Germinal center (tissue), 1 donor: Measurements from ENCODE around the gene DSP.

ENCODE experiments used
- DNase-seq: peaks from one replicate; pipeline ENCODE4 v3.0.0; 2012; ENCODE audit warnings: mixed read lengths, low spot score

The DSP gene

DNA sequence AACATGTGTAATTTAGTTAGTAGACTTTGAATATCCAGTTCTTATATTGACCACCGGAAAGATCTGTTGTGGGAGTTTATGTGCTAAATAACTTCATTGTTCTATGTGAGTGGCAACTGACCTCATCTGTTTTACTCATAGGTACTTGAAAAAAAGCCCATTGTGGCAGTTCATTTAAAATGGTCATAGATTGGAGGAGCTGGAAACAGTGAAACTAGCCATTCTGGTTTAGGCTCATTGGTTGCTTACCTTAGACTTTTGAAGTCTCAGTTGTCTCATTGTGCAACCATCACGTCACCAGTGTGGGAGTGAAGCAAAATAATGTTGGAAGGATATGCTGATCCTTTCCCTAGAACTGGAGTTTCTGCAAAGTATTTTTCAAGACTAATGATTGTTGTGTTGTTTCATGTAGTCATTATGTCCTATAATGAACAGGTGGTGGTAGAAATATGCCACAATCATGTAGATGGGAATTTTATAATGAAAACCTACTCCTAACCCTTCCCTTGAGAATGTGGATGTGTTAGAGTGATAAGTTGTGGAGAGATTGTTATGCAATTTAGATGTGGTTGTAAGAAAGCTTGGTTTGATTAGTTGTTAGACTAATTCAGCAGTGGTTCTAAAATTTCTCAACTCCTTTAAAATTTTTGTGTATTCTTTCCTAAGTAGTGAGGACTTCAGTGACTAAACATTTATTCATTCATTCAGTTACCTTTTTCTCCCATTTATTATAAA, 18.3 kb downstream of the DSP start:
- no peak for DNase-seq

DNA sequence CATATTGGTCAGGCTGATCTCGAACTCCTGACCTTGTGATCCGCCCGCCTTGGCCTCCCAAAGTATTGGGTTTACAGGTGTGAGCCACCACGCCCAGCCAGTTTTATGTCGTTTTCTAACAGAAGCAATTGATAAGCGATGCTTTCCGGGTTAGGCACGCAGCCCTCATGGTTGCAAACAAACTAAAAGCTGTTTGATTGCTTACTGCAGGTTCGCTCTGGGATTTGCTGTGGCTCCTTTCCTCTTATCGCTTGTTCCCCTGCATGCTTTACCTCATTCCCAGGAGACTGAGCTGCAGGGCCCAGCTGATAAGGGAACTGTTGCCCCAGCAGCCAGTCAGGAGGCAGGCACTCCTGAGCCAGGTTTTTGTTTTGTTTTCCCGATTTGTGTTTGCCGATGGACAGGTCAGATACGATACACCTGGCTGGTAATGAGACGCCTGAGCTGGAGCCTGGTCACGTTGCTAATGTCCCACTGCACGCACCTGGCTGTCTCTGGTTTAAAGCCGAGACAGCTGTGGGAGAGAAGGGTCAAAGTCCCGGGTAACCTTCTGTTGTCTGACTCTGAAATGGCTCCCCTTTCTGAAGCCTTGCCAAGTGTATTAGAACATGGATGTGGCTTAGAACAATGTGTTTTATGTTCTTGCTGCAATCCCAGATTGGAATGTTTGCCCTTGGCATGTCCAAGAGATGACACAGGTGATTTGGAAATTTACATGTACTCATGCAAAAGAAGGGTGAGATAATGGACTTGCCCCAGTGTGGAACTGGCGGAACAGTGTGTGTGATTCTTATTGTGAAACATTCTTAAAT, 19.9 kb downstream of the DSP start:
- no peak for DNase-seq

DNA sequence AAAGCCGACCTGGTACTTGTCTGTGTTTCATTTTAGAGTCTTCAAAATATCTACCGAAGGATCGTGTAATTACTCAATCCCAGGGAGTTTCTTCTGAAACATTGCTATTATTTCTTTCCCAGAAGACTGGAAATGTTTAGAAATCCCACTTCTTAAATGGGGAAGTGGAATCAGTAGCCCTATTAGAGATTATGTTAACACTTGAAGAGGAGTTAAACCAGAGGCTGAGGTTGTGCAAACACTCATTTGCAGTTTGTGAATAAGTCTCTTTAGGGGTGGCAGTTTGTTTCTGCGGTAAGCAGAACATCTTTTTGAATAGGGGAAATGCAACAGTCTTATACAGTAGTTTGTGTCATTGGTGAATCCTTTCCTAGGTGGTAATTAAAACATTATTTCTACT, 21.3 kb downstream of the DSP start:
- DNase-seq = no peak

DNA sequence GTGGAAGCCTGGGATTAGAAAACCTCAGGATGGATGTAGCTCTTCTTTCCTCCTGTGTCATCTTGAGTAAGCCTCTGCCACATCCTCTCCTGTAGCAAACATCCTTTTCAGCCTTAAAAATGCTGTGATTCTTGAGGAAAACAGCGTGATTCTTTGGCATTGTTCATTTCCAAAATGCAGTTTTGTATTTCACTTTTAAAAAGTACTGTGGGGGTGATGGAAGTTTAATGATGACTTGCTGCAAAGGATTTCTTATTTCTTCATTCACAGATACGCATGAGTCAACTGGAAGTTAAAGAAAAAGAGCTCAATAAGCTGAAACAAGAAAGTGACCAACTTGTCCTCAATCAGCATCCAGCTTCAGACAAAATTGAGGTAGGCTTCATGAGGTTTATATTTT, 24.6 kb downstream of the DSP start:
- DNase-seq = no peak

DNA sequence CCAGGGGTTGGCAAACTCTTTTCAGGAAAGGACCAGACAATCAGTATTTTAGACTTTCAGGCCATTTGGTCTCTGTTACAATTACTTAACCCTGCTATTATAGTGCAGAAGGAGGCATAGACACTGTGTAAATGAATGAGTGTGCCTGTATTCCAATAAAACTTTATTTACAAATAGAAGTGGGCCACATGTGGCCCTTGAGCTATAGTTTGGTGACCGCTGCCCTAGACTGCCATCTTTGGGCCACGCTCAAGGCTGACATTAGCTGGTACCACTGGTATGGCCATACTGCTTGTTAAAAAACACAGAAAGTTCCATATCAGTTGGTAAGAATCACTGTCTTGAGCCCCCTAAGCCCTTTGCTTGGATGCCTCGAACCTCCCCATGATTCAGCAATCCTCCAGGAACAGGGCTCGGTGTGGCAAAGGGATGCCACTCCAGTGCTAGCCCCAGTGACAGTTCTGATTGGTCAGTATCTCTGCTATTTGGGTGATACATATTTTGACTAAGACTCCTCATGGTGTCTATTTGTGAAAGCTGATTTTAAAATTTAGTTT, 25.2 kb downstream of the DSP start:
- no peak for DNase-seq

DNA sequence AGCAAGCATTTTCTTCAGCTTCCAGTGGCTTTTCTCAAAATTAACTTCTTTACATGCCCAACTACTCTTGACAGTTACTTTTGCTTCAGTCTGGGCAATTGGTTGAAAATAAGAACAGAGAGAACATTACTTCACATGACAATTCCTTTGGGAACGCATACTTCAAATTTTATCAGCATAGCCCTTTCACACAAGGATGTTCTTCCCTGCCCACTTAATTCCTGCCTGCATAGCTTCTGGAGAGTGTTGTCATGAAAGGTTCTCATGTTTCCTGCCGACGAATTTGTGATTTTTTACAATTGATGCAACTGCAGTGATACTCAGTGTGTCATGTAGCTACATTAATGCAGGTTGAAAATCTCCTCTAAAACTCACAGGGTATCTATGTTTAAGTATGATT, 26.6 kb downstream of the DSP start:
- no peak for DNase-seq

DNA sequence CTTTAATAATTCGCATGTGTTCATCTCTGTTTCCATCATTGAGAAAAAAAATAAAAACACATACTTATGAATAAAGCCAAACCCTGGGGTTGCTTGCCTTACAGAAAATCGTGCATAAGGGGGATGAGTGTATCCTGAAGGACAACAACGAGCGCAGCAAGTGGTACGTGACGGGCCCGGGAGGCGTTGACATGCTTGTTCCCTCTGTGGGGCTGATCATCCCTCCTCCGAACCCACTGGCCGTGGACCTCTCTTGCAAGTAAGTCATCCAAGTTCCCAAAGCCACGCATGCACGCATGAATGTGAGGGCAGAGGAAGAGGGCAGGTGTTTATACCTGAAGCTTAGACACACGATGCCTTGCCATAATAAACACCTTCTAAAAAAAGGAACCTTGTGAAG, 27.6 kb downstream of the DSP start:
- no peak for DNase-seq

DNA sequence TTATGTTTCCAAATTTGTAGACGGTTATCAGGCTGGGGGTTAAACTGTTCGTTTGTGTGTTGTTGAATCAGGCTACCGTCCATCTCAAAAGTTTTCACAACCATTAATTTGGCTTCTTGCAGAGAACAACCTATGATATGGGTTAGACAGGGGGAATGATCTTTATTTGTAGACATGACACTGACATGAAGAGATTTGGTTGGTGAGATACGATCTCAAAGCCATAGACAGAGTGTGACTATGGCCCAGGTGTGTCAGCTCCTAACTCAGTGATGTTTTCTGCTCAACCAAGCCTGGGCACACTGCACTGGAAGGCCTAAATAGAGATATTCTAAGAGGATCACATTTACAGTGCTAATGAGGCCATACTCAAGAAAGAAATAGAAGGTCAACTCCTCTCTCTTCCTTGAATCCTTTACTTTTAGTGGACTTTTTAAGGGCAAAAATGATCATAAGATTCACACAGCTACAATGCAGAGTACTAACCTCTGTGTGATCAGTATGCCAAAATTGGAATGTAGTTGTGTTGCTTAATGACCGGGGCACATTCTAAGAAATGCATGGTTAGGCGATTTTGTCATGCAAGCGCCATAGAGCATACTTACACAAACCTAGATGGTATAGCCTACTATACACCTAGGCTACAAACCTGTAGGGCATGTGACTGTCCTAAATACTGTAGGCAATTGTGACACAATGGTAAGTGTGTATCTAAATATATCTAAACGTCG, 30.9 kb downstream of the DSP start:
- no peak for DNase-seq

DNA sequence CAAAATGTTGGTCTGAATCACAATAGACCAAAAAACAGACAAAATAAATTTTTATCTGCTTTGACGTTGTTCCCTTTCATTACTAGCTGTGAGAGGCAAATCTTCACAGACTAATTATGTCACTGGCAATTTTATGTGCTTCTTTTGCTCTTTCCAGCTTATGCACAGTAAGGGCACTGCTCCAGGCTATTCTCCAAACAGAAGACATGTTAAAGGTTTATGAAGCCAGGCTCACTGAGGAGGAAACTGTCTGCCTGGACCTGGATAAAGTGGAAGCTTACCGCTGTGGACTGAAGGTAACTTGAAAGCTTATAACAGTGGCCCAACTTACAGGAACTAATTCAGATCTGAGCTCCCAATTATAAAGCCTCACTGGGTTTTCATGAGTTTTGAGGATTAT, 33.0 kb downstream of the DSP start:
- DNase-seq = no peak

DNA sequence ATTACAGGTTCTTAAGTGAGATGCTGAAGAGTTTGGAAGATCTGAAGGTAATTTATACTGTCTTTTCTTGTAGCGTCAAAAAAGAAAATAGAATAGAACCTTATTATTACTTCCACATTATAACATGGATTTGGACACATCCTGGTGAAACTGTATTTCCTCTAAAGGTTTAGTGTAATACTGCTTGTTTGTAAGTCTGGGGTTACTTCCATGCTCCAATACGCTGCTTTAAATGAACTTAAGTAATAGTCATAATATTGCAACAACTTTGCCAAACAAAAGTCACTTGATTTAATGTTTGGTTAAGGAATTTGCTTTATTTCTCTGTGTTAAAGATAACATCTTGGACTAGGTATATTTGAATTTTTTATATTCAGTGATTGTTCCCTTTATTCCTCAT, 37.0 kb downstream of the DSP start:
- no peak for DNase-seq

DNA sequence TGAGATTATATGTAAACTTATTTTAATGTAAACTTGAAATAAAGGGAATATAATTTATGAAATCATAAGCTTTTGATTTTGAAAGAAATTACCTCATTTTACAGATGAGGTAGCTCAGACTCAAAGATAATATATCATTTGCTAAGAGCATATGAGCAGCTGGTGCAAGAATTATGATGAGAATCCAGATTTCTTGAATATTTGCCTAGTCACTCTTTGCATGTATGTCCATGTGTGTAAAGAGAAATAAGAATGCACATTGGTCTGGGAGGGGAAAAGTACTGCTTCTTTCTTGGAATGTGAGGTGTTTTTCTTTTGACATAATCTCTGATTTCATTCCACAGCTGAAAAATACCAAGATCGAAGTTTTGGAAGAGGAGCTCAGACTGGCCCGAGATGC, 37.5 kb downstream of the DSP start:
- no peak for DNase-seq

DNA sequence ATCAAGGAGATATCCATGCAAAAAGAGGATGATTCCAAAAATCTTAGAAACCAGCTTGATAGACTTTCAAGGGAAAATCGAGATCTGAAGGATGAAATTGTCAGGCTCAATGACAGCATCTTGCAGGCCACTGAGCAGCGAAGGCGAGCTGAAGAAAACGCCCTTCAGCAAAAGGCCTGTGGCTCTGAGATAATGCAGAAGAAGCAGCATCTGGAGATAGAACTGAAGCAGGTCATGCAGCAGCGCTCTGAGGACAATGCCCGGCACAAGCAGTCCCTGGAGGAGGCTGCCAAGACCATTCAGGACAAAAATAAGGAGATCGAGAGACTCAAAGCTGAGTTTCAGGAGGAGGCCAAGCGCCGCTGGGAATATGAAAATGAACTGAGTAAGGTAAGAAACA, 38.4 kb downstream of the DSP start:
- no peak for DNase-seq

DNA sequence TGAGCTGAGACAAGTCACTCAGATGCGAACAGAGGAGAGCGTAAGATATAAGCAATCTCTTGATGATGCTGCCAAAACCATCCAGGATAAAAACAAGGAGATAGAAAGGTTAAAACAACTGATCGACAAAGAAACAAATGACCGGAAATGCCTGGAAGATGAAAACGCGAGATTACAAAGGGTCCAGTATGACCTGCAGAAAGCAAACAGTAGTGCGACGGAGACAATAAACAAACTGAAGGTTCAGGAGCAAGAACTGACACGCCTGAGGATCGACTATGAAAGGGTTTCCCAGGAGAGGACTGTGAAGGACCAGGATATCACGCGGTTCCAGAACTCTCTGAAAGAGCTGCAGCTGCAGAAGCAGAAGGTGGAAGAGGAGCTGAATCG, 39.1 kb downstream of the DSP start:
- DNase-seq = no peak

DNA sequence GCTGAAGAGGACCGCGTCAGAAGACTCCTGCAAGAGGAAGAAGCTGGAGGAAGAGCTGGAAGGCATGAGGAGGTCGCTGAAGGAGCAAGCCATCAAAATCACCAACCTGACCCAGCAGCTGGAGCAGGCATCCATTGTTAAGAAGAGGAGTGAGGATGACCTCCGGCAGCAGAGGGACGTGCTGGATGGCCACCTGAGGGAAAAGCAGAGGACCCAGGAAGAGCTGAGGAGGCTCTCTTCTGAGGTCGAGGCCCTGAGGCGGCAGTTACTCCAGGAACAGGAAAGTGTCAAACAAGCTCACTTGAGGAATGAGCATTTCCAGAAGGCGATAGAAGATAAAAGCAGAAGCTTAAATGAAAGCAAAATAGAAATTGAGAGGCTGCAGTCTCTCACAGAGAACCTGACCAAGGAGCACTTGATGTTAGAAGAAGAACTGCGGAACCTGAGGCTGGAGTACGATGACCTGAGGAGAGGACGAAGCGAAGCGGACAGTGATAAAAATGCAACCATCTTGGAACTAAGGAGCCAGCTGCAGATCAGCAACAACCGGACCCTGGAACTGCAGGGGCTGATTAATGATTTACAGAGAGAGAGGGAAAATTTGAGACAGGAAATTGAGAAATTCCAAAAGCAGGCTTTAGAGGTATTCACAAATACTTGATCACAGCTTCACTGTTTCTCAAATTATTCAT, 39.6 kb downstream of the DSP start:
- DNase-seq = no peak

DNA sequence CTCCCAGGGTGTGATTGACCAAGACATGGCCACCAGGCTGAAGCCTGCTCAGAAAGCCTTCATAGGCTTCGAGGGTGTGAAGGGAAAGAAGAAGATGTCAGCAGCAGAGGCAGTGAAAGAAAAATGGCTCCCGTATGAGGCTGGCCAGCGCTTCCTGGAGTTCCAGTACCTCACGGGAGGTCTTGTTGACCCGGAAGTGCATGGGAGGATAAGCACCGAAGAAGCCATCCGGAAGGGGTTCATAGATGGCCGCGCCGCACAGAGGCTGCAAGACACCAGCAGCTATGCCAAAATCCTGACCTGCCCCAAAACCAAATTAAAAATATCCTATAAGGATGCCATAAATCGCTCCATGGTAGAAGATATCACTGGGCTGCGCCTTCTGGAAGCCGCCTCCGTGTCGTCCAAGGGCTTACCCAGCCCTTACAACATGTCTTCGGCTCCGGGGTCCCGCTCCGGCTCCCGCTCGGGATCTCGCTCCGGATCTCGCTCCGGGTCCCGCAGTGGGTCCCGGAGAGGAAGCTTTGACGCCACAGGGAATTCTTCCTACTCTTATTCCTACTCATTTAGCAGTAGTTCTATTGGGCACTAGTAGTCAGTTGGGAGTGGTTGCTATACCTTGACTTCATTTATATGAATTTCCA, 43.9 kb downstream of the DSP start:
- DNase-seq = no peak

DNA sequence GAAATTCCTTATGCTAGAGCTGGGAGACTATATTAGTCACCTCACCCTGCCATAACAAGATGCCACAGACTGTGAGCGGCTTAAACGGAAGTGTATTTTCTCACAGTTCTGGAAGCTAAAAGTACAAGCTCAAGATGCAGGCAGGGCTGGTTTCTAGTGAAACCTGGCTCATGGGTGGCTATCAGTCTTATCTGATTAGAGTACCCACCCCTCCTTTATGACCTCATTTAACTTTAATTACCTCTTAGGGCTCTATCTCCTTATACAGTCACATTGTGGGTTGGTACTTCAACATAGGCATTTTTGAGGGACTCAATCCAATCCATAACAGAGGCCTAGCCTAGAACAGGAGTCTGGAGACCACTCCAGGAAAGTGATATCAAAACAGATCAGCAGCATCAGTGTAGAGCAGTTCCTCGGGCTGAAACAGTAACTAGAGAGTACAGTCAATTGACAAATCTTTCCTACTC, 46.2 kb downstream of the DSP start:
- no peak for DNase-seq

DNA sequence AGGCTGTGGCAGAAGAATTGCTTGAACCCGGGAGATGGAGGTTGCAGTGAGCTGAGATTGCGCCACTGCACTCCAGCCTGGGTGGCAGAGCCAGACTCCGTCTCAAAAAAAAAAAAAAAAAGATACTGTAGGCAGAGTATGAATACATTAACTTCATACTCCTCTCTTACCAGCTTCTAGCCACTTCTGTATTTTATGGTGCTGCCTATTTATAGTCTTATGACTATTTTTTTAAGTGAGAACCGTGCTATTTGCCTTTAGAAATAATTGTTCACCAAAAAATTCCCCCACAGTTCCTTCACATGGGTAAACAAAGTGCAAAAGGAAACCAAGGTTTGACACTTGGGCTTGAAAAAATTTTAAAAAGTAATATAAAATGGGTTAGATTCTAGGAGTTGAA, 47.0 kb downstream of the DSP start:
- DNase-seq = no peak

DNA sequence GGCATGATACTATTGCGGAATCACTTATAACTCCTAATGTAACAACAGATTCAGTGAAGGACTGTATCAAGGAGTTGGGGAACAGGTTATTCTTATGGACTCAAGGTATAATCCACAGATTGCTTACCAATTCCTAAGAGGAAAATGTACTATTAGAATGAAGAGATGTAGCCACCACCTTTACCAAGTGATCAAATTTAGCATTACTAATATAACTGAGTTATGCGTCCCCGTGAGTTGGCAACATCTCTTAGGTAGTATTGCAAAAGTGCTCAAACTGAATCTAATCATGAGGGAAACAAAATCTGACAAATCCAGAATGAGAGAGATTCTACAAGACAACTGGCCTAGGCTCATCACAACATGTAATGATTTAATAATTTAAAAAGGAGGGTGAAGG, 47.8 kb downstream of the DSP start:
- no peak for DNase-seq

DNA sequence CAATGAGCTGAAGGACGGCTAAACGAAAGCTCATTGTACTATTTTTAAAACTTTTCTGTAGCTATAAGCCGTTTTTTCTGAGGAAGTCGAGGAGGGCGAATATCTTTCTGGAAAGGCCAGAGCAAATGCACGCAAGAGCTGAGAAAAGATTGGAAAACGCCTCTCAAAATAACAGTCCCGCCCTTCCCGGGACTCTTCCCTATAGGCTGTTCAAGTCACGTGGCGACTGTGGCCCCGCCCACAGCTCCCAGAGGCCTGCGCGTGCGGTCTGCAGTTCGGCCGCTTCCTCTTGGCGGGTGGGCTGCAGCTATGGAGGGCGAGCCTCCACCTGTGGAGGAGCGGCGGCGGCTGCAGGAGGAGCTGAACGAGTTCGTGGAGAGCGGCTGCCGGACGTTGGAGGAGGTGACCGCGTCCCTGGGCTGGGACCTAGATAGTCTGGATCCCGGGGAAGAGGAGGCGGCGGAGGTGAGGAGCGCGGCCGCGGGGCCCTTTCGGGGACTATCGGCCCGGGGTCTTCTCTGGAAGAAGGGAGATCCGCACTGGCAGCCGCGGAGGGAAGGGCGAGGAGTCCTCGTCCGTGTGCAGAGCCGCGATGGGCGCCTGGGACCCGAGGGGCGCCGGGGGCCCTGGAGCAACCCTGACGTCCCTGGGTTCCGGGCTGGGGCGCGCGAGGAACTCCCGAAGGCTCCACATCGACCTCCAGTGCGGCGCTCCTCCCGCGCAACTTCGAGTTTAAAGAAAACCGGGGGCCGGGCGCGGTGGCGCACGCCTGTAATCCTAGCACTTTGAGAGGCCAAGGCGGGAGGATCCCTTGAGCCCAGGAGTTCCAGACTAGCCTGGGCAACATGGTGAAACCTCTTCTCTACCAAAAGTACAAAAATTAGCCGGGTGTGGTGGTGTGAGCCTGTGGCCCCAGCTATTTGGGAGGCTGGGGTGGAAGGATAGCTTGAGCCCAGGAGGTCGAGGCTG, 48.8 kb downstream of the DSP start, which contains the start of gene SNRNP48:
Gene SNRNP48 (plus strand): TSS at position 250 of the 969 bp plus-strand sequence. CDS start 60 bp downstream, at position 310.
- peak; percentile 89 for DNase-seq

DNA sequence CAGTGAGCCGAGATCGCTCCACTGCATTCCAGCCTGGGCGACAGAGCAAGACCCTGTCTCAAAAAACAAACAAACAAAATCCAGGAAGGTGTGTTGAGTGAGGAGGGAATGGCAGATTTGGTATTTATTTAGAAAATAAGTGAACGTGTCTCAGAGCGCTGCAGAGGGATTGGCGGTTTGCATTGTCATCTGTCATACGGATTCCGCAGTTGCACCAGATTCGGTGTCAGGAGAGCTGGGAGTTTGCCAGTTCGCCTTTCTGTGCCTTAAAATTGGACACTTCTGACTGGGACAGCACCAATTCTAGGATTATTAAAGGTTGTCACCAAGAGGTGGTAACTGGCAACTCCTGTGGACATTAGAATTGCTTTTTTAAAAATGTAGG, 49.4 kb downstream of the DSP start:
- no peak for DNase-seq
